AG08395 (cell line): Measurements from ENCODE around the gene BEND6.
"Not testable (repeated sequence)": the region's sequence is repeated elsewhere in the genome, so short reads cannot be mapped to it uniquely, and the experiment has no call there.

ENCODE experiments used
- DNase-seq: peaks from one replicate; pipeline ENCODE4 v3.0.0; 2012; ENCODE audit warnings: mixed read lengths, low spot score

Gene BEND6

DNA sequence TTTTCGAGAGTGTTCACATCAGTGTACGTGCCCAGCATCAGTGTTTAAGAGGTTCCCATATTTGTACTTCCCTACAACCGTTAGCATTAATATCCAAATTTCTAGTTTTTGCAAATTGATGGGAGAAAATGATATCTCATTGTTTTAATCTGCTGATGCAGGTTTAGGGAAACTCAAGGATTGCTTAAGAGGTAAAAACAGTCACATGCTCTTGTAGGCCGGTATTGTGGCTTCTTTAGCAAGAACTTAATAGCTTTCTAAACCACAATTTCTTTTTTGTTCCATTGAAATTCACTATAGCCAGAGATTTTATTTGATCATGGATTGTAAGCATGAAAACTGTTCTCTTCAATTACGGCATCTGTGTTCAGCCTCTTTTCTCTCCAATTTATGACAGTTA lies 29.5 kb downstream of the BEND6 start:
- DNase-seq = peak; percentile 10

DNA sequence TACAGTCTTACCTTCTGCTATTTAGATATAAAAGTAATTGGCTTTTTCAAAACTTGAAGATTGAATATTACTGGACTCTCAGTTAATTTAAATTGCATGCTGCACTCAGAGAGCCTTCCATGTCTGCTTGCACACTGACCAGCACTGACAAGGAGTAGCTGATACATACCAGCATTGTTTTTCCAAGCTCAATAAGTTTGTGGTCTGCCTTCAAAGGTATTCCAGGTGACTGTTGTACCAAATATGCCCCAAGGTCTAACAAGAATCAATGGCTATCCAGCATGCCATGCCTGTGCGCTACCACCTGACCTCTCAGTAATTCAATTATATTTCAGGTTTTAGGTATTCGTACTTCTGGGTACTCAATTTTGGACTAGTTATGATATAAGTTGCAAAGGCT lies 30.0 kb downstream of the BEND6 start:
- DNase-seq = no peak

DNA sequence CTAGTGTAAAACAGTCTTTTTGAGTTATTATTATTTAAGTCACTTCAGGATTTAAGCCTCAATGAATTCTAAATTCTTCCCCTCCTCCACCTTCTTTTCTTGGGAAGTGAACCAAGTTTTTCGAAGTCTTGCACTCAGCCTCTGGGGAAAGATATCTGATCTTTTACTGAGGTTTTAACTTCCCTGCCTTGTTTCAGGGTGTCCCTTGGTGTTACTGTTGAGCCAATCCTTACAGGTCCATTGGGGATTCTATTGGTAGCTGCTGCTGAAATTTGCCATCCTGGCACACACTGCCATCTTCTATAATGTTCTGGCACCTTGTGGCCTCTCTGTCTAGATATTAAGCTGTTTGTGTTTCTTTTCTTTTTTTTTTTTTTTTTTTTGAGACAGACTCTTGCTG lies 31.7 kb downstream of the BEND6 start:
- DNase-seq = no peak

DNA sequence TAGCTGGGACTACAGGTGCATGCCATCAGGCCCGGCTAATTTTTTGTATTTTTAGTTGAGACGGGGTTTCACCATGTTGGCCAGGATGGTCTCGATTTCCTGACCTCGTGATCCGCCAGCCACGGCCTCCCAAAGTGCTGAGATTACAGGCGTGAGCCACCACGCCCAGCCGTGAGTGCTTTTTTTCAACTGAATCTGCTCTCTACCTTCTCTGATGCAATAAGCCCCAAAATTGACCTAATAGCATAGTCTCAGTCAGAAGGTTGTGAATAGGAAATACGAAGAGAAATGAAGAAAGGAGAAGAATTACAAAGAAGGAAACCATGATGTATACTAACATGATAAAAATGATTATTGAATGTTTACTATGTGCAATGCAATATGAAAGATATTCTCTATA lies 33.2 kb downstream of the BEND6 start:
- DNase-seq = no peak

DNA sequence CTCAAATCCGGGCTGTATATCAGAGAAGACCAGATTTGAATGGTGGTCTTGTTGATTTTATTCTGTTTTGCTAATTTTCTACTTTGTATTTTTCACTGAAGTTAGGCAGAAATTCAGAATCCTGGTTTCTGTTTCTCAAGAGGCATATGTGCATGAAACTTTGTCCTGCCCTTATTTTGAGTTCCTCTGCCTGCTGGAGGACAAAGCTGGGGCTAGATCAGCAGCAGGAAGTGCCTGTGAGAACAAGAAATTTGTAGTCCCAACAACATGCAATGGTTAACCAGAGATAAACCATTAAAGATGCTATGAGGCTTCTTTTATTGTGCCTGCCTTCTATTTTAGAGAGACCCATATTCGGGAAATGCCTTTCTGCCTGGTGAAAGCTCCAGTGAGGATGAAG lies 37.1 kb downstream of the BEND6 start:
- no peak for DNase-seq

DNA sequence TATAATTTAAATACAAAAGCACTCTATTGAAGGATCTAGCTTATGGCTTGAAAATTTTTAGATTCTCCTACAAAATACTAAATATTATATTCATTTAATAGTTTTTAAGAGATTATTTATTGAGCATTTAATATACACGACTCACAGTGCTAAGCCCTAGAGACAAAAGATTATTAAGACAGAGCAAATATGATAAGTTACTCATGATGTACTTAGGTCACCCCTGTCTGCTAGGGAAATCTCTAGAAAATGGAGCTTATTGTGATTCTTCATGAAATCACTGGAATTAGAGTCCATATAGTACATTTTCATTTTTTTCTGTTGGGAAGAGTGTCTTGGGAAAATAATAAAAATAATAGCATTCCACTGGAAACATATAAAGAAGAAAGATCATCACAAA lies 37.8 kb downstream of the BEND6 start:
- no peak for DNase-seq

GRCh38 chr6:56995347-56995902 lies 40.5 kb downstream of the BEND6 start:
- DNase-seq = no peak

DNA sequence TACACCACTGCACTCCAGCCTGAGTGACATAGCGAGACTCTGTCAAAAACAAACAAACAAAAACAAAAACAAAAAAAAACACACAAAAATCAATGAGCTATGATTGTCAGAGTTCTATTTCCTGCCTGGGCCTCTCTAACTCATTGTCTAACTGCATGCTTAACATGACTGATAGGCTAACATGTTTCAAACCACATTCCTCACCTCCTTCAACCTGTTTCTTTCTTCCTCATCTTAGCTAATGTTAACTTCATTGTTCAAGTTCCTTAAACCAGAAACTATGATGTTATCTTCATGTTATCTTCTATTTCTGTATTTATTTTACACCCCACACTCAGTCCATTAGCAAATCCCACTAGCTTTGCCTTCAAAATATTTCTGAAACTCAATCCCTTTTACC lies 41.5 kb downstream of the BEND6 start:
- DNase-seq = no peak

- DNase-seq = no peak
These were observed 44.1 kb downstream of the BEND6 start for GRCh38 chr6:56999049-56999448.

- not testable (repeated sequence) for DNase-seq
These were observed 44.8 kb downstream of the BEND6 start for GRCh38 chr6:56999748-57000147.

GRCh38 chr6:57002197-57002596 lies 47.3 kb downstream of the BEND6 start:
- no peak for DNase-seq

GRCh38 chr6:57004292-57004691 lies 49.4 kb downstream of the BEND6 start:
- DNase-seq = no peak

GRCh38 chr6:57006101-57006500 lies 51.2 kb downstream of the BEND6 start:
- DNase-seq = no peak

- not testable (repeated sequence) for DNase-seq
These were observed 53.2 kb downstream of the BEND6 start for GRCh38 chr6:57008069-57008468.

DNA sequence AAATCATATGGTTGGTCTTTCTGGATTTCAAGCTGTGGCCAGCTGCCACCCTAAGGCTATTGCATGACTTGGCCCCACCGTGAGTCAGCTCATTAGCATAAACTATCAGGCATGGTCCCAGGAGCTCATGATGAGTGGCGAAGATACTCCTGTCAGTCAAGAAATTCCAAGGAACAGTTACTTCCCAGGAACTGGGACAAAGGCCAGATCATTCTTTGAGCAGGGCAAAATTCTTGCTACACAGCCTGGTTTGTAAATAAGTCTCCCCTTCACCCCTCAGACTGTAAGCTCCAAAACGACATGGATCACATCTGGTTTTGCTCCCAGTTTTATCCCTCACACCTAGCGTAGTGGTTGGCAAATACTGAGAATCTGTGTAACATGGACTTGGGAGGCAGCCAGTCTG lies 58.6 kb downstream of the BEND6 start:
- DNase-seq = peak; percentile 81

DNA sequence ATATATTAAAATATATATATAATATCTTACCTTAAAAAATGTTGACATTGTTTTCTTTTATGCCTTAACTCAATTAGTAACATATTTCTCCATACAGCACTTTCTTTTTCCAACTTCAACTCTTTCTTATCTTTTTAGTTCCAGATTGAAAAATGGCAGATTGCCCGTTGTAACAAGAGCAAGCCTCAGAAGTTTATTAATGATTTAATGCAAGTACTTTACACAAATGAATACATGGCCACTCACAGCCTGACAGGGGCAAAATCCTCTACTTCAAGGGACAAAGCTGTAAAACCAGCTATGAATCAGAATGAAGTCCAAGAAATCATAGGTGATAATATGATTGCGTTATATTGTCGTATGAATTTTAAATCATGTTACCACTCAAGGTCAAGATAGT lies 62.2 kb downstream of the BEND6 start:
- no peak for DNase-seq

DNA sequence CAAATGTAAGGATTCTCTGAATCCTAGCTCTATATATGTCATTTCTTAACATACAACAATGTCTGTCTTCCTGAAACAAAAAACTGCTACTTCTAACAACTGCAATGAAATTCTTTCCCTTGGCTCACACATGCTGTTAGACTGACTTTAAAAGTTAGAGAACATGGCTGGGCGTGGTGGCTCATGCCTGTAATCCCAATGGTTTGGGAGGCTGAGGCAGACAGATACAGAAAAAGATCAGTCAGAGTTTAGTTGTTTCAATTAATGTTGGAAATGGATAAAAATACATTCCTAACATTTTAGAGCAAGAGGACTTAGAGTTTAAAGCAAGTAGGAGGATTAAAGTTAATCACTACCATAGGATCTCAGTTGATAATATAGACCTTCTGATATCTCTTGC lies 62.9 kb downstream of the BEND6 start:
- DNase-seq = no peak

- DNase-seq = no peak
These were observed 64.5 kb downstream of the BEND6 start for GRCh38 chr6:57019434-57019833.

DNA sequence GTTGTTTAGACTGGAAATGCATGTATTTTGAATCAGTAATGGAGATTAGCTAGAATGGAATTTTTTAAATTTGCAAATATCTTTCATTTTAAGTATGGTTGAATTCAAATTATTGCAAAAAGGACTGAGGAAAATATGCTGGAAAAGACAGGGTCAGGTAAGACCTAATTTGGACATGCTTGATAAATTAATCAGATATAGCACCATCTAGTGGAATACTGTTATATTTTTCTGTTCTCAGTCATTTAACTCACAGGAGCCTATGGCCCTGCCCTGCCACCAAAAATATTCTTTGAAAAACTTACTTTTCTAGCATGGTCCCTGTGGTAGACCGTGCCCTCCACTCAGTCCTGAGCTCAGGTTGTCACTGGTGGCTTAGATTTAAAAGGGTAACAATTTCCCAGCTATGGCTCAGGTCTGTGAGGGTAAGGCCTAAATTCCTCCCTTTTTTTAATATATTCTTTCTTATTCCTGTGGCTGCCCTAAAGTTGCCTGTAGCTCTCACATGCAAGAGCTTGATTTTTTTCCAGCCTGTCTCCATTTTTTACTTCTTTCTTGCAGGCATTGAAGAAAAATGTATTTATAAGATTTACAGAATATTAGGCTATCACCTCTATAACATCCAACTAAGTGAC lies 66.3 kb downstream of the BEND6 start:
- peak; percentile 65 for DNase-seq

- DNase-seq = no peak
These were observed 69.4 kb downstream of the BEND6 start for GRCh38 chr6:57024321-57024720.

DNA sequence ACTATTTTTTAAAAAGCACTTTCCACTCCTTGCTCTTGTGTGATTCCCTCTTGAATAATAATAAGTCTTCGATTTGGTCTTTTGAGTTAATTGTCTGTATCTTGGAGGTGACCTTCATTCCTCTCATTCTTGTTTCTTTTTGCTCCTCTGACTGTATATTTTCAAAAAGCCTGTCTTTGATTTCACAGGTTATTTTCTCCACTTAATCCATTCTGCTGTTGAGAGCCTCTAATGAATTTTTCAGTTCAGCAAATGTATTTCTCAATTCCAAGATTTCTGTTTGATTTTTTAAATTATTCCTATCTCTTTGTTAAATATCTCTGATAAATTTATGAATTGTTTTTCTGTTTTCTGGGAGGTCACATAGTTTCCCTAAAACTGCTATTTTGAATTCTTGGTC lies 69.9 kb downstream of the BEND6 start:
- DNase-seq = no peak

- DNase-seq = no peak
These were observed 71.1 kb downstream of the BEND6 start for GRCh38 chr6:57026001-57026400.

- DNase-seq = no peak
These were observed 72.4 kb downstream of the BEND6 start for GRCh38 chr6:57027301-57027700.

DNA sequence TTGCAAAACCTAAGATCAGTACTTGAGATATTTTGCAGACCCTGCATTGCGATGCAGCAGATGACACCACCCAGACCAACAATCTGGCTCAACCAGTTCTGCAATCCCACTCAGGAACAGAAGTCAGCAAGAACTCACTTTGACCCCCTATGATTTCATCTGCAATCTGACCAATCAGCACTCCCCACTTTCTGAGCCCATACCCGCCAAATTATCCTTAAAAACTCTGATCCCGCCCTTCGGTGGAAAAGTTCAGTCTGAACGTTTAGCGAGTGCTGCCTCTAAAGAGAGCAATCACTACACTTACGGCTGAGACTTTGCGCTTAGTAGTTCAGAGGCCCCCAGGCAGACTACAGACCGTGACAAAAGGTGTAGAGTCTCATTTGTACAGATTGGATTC lies 74.3 kb downstream of the BEND6 start:
- DNase-seq = no peak
